GM06990 (cell line): ENCODE measurements around the gene PKD1.

ENCODE experiments used
- DNase-seq: peaks from one replicate; pipeline ENCODE4 v3.0.0-alpha.2; 2011; ENCODE audit not compliant: insufficient read length; ENCODE audit errors: extremely low read depth
- H3K27me3 ChIP-seq: replicated peaks from 2 replicates; pipeline ENCODE4 v1.6.0; 2011; ENCODE audit warnings: low read length; ENCODE audit not compliant: control insufficient read depth, insufficient read depth
- H3K36me3 ChIP-seq: 2 replicates; pipeline ENCODE4 v1.5.1; 2011; ENCODE audit warnings: low read length; ENCODE audit not compliant: control insufficient read depth, insufficient read depth
- H3K4me3 ChIP-seq: replicated peaks from 2 replicates; pipeline ENCODE4 v1.5.1; 2011; ENCODE audit warnings: low read depth, mild to moderate bottlenecking, control low read depth, low read length
- CTCF ChIP-seq: IDR thresholded peaks from 2 replicates; pipeline ENCODE4 v1.5.1; 2011; ENCODE audit warnings: low read length, control low read depth, mild to moderate bottlenecking, inconsistent platforms; ENCODE audit not compliant: insufficient read depth, poor library complexity, severe bottlenecking

Gene PKD1

DNA sequence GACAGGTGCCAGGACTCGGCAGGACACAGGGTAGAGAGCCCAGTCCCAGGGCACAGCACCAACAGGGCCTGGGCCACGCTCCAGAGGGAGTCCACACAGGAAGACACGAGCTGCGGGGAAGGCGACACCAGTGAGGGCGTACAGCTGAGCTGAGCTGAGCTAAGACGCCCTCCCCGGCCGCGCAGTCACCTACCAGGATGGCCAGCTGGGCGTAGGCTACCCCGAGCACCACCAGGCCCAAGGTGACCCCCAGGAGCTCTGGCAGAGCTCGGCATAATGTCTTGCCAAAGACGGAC is 45.3 kb downstream of the PKD1 start:
- no peaks in the 10 kb centered on the region for H3K27me3 ChIP-seq
- DNase-seq = no peak
- no peak overlapping the region for H3K4me3 ChIP-seq
- H3K36me3 ChIP-seq = peaks cover 20% of the 10 kb centered on the region
- TF ChIP-seq CTCF = no peak

- peaks cover 20% of the 10 kb centered on the region for H3K36me3 ChIP-seq
- H3K27me3 ChIP-seq = no peaks in the 10 kb centered on the region
- TF ChIP-seq CTCF = no peak
- no peak for DNase-seq
- H3K4me3 ChIP-seq = no peak overlapping the region
These were observed 45.8 kb downstream of the PKD1 start for GRCh38 chr16:2089706-2090480.

GRCh38 chr16:2088759-2089358 is 46.8 kb downstream of the PKD1 start:
- no peak for DNase-seq
- Histone ChIP-seq H3K4me3 (no peak overlapping the region), H3K36me3 (peaks cover 25% of the 10 kb centered on the region), H3K27me3 (no peaks in the 10 kb centered on the region)
- TF ChIP-seq CTCF = no peak

DNA sequence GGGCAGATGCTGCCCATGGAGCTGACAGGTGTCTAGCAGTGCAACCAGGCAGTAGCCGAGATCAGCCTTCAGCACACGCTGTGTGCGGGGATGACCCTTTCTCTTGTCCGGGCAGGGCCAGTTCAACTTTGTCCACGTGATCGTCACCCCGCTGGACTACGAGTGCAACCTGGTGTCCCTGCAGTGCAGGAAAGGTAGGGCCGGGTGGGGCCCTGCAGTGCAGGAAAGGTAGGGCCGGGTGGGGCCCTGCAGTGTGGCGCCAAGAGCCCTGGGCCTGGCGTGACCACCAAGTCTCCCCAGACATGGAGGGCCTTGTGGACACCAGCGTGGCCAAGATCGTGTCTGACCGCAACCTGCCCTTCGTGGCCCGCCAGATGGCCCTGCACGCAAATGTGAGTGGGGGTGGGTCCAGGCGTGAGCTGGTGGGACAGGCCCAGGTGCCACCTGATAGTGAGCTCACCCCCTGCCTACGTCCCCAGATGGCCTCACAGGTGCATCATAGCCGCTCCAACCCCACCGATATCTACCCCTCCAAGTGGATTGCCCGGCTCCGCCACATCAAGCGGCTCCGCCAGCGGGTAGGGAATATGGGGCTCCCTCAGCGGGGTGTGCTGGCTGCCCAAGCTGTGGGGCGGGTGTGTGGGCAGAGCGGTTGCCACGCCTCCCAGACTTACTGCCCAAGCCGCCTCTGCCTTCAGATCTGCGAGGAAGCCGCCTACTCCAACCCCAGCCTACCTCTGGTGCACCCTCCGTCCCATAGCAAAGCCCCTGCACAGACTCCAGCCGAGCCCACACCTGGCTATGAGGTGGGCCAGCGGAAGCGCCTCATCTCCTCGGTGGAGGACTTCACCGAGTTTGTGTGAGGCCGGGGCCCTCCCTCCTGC is 47.7 kb downstream of the PKD1 start:
- Histone ChIP-seq H3K36me3 (peaks cover 30% of the 10 kb centered on the region), H3K27me3 (no peaks in the 10 kb centered on the region), H3K4me3 (no peak overlapping the region)
- no peak for DNase-seq
- TF ChIP-seq CTCF = no peak

GRCh38 chr16:2086812-2087747 is 48.6 kb downstream of the PKD1 start:
- no peak for TF ChIP-seq CTCF
- no peaks in the 10 kb centered on the region for H3K27me3 ChIP-seq
- H3K4me3 ChIP-seq = no peak overlapping the region
- H3K36me3 ChIP-seq = peaks cover 33% of the 10 kb centered on the region
- no peak for DNase-seq
